ENCODE results near the gene EPM2A. TPM values are rescaled to one million over a fixed set of nuclear protein-coding genes. Genes with fewer than 3 reads are reported as not detected.

EPM2A gene
- total and polyA plus RNA-seq, 8 donors: 3.4 to 60.8 (median 17.2) TPM

DNA sequence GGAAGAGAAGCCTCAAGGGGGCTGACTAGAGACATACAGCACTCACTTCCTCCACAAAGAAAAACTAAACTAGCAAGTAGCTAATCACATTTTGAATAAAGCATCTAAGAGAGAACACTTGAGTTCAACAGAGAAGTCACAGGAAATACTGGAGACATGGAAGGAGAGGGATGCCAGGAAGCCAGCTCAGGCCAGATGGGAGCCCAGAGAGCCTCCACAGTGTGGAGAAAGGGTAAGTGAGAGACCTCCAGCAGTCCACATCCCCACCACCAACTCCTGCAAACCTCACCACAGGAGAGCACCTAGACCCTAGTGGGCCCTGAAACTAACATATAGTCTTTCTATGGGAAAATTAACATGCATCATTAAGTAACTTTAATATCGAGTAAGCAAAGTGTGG, 79.2 kb downstream of the EPM2A start:
- intact Hi-C loops (cut with DNase I; ENCODE audit: low total_unique reads): no loop called here
- H3K36me3 ChIP-seq: no peaks in the 10 kb centered on the region
- no peaks in the 10 kb centered on the region for H3K4me1 ChIP-seq
- no peaks in the 10 kb centered on the region for H3K27me3 ChIP-seq
- 89 to 97% (median 93%) methylated on average over 1 of the region's 1 CpG for WGBS, 5 donors
- DNase-seq: no peak
- H3K4me3 ChIP-seq: no peak overlapping the region
- H3K27ac ChIP-seq: no peak overlapping the region
- no peaks in the 10 kb centered on the region for H3K9me3 ChIP-seq
- TF ChIP-seq POLR2A (IDR thresholded peaks at IDR 0.05) (no peak), EP300 (IDR thresholded peaks at IDR 0.05) (no peak), POLR2AphosphoS5 (IDR thresholded peaks at IDR 0.05) (no peak)
- TF ChIP-seq, protein P1, sequence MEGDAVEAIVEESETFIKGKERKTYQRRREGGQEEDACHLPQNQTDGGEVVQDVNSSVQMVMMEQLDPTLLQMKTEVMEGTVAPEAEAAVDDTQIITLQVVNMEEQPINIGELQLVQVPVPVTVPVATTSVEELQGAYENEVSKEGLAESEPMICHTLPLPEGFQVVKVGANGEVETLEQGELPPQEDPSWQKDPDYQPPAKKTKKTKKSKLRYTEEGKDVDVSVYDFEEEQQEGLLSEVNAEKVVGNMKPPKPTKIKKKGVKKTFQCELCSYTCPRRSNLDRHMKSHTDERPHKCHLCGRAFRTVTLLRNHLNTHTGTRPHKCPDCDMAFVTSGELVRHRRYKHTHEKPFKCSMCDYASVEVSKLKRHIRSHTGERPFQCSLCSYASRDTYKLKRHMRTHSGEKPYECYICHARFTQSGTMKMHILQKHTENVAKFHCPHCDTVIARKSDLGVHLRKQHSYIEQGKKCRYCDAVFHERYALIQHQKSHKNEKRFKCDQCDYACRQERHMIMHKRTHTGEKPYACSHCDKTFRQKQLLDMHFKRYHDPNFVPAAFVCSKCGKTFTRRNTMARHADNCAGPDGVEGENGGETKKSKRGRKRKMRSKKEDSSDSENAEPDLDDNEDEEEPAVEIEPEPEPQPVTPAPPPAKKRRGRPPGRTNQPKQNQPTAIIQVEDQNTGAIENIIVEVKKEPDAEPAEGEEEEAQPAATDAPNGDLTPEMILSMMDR (IDR thresholded peaks at IDR 0.05): no peak

DNA sequence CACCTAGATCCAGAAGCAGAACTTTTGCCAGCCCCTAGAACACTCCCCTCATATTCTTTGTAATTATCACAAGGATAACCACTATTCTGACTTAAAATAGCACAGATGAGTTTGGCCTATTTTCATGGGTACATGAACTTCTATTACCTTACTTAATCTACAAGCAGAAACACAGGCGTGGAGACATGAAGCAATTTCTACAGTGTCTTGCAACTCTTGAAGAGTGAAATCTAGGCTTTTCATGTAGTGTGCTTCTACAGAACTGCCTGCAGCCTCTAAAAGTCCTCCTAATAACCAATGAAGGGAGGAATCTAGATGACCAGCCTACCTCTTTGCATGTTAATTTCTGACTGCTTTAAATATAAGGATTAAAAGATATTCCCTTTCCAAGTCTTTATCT, 82.7 kb downstream of the EPM2A start:
- TF ChIP-seq POLR2AphosphoS5 (IDR thresholded peaks at IDR 0.05) (no peak), EP300 (IDR thresholded peaks at IDR 0.05) (no peak), POLR2A (IDR thresholded peaks at IDR 0.05) (no peak)
- TF ChIP-seq, protein P1 (IDR thresholded peaks at IDR 0.05): no peak
- Histone ChIP-seq H3K27me3 (no peaks in the 10 kb centered on the region), H3K36me3 (no peaks in the 10 kb centered on the region), H3K27ac (no peak overlapping the region), H3K9me3 (no peaks in the 10 kb centered on the region), H3K4me3 (no peak overlapping the region), H3K4me1 (no peaks in the 10 kb centered on the region)
- intact Hi-C loops (cut with DNase I; ENCODE audit: low total_unique reads): no loop called here
- no peak for DNase-seq
- WGBS, 5 donors: 80 to 90% (median 88%) methylated on average over 1 of the region's 1 CpG

DNA sequence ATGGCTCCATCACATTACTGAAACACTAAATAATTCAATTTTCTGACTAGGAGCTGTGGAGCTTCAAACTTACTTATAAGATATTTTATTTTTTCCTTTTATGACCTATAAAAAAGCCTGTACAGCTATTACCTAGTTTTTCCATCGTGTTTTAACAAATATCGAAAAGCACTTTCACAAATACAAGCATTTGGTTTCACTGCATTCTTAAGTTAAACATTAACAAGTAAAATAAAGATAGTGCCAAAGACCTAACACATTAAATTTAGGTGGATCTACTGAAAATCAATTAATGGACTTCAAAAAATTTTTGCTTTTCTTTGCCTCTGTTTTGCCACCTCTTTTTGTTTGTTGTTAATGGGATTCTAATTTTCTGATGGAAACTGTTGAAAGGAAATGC, 83.3 kb downstream of the EPM2A start:
- H3K9me3 ChIP-seq: no peaks in the 10 kb centered on the region
- no peak for DNase-seq
- no peak overlapping the region for H3K4me3 ChIP-seq
- WGBS, 5 donors: 42 to 71% (median 45%) methylated on average over 2 of the region's 2 CpGs
- TF ChIP-seq POLR2A (IDR thresholded peaks at IDR 0.05) (no peak), POLR2AphosphoS5 (IDR thresholded peaks at IDR 0.05) (no peak), EP300 (IDR thresholded peaks at IDR 0.05) (no peak)
- TF ChIP-seq, protein P1 (IDR thresholded peaks at IDR 0.05): no peak
- no peaks in the 10 kb centered on the region for H3K4me1 ChIP-seq
- H3K36me3 ChIP-seq: no peaks in the 10 kb centered on the region
- intact Hi-C loops (cut with DNase I; ENCODE audit: low total_unique reads): no loop called here
- H3K27ac ChIP-seq: no peak overlapping the region
- H3K27me3 ChIP-seq: no peaks in the 10 kb centered on the region

DNA sequence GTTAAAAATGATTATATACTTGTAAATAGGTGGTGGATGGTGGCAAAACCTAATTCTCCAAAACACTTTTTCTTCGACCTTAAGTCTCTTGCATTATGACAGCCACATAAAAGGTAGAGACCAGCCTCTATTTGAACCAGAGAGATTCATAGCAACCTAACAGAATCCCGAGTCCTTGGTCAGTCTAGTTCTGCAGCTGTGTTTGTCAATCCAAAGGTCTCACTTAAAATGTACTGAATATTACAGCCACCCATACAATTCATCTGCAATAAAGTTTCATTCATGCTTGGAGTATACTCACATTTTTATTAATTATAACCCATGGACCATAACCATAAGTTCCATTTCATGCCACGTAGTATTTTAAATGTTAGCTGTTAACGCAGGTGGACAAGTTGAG, 87.2 kb downstream of the EPM2A start:
- 88 to 95% (median 92%) methylated on average over 4 of the region's 4 CpGs for WGBS, 5 donors
- no peaks in the 10 kb centered on the region for H3K27me3 ChIP-seq
- intact Hi-C loops (cut with DNase I; ENCODE audit: low total_unique reads): no loop called here
- H3K9me3 ChIP-seq: no peaks in the 10 kb centered on the region
- no peak for TF ChIP-seq EP300 (IDR thresholded peaks at IDR 0.05)
- TF ChIP-seq, protein P1 (IDR thresholded peaks at IDR 0.05): no peak
- TF ChIP-seq POLR2A (IDR thresholded peaks at IDR 0.05): no peak
- no peak for TF ChIP-seq POLR2AphosphoS5 (IDR thresholded peaks at IDR 0.05)
- DNase-seq: no peak
- H3K27ac ChIP-seq: no peak overlapping the region
- H3K4me3 ChIP-seq: no peak overlapping the region
- H3K4me1 ChIP-seq: no peaks in the 10 kb centered on the region
- no peaks in the 10 kb centered on the region for H3K36me3 ChIP-seq

Data from stomach (tissue), 9 donors.